Measurements from ENCODE around the gene SLC9B1. TPM values are rescaled to one million over a fixed set of nuclear protein-coding genes. Genes with fewer than 3 reads are reported as not detected.
"Not testable (repeated sequence)": the region's sequence is repeated elsewhere in the genome, so short reads cannot be mapped to it uniquely, and the experiment has no call there.

SLC9B1 gene
- total RNA-seq, 1 experiment from 2014 or later = 1.7 TPM

- POLR2A ChIA-PET = no interaction called here
- Histone ChIP-seq H3K4me1 (no peaks in the 10 kb centered on the region), H3K36me3 (ENCODE audit: control insufficient read depth, insufficient read depth, low read length) (no peaks in the 10 kb centered on the region; the same call in 1 of the 2 replicates), H3K9me3 (peaks cover 15% of the 10 kb centered on the region), H3K27me3 (replicated peaks; ENCODE audit: control insufficient read depth, insufficient read depth, low read length) (no peaks in the 10 kb centered on the region), H3K4me3 (ENCODE audit: low read depth, low read length) (no peak overlapping the region)
- H3K27ac Mint-ChIP-seq (ENCODE audit: unreplicated experiment) = no peak overlapping the region
- H3K4me1 Mint-ChIP-seq (ENCODE audit: low read depth, unreplicated experiment) = peaks cover 6% of the 10 kb centered on the region
- H3K27me3 Mint-ChIP-seq (ENCODE audit: insufficient read depth, unreplicated experiment) = no peaks in the 10 kb centered on the region
- BruUV-seq (replicated peaks) = no TSS peak
- peaks cover 29% of the 10 kb centered on the region for H3K36me3 Mint-ChIP-seq (ENCODE audit: insufficient read depth, unreplicated experiment)
- no peak for DNase-seq
- H3K4me3 Mint-ChIP-seq (ENCODE audit: unreplicated experiment) = no peak overlapping the region
- H3K9me3 Mint-ChIP-seq (ENCODE audit: unreplicated experiment) = no peaks in the 10 kb centered on the region
- TF ChIP-seq, protein P1, sequence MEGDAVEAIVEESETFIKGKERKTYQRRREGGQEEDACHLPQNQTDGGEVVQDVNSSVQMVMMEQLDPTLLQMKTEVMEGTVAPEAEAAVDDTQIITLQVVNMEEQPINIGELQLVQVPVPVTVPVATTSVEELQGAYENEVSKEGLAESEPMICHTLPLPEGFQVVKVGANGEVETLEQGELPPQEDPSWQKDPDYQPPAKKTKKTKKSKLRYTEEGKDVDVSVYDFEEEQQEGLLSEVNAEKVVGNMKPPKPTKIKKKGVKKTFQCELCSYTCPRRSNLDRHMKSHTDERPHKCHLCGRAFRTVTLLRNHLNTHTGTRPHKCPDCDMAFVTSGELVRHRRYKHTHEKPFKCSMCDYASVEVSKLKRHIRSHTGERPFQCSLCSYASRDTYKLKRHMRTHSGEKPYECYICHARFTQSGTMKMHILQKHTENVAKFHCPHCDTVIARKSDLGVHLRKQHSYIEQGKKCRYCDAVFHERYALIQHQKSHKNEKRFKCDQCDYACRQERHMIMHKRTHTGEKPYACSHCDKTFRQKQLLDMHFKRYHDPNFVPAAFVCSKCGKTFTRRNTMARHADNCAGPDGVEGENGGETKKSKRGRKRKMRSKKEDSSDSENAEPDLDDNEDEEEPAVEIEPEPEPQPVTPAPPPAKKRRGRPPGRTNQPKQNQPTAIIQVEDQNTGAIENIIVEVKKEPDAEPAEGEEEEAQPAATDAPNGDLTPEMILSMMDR (IDR thresholded peaks at IDR 0.05; ENCODE audit: insufficient read depth in 1 of 2, low read depth in 1 of 2, low read length in 1 of 2, severe bottlenecking in 1 of 2, unreplicated experiment in 1 of 2) = no peak
- intact Hi-C loops (cut with micrococcal nuclease; ENCODE audit: unreplicated experiment) = no loop called here
- CTCF ChIA-PET = no interaction called here
Measured at GRCh38 chr4:102881343-102881742, 138.2 kb downstream of the SLC9B1 start.

DNA sequence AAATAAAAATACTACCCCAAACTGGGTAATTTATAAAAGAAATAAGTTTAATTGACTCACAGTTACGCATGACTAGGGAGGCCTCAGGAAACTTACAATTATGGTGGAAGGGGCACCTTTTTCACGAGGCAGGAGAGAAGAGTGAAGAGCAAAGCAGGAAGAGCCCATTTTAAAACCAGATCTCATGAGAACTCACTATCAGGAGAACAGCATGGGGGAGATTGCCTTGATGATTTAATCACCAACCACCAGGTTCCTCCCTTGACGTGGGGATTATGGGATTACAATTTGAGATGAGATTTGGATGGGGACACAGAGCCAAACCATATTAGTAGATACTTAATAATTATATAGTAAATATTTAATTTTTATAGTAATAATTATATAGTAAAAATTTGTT, 140.6 kb downstream of the SLC9B1 start:
- Histone ChIP-seq H3K4me1 (no peaks in the 10 kb centered on the region), H3K4me3 (ENCODE audit: low read depth, low read length) (no peak overlapping the region), H3K27me3 (replicated peaks; ENCODE audit: control insufficient read depth, insufficient read depth, low read length) (no peaks in the 10 kb centered on the region), H3K9me3 (peaks cover 15% of the 10 kb centered on the region), H3K36me3 (ENCODE audit: control insufficient read depth, insufficient read depth, low read length) (no peaks in the 10 kb centered on the region; the same call in 1 of the 2 replicates)
- BruUV-seq (replicated peaks) = no TSS peak
- Mint-ChIP-seq H3K27ac (ENCODE audit: unreplicated experiment) (no peak overlapping the region), H3K27me3 (ENCODE audit: insufficient read depth, unreplicated experiment) (no peaks in the 10 kb centered on the region), H3K4me1 (ENCODE audit: low read depth, unreplicated experiment) (peaks cover 6% of the 10 kb centered on the region), H3K9me3 (ENCODE audit: unreplicated experiment) (peaks cover 9% of the 10 kb centered on the region), H3K4me3 (ENCODE audit: unreplicated experiment) (no peak overlapping the region), H3K36me3 (ENCODE audit: insufficient read depth, unreplicated experiment) (peaks cover 44% of the 10 kb centered on the region)
- intact Hi-C loops (cut with micrococcal nuclease; ENCODE audit: unreplicated experiment) = no loop called here
- ChIA-PET CTCF (no interaction called here), POLR2A (no interaction called here)
- TF ChIP-seq, protein P1 (IDR thresholded peaks at IDR 0.05; ENCODE audit: insufficient read depth in 1 of 2, low read depth in 1 of 2, low read length in 1 of 2, severe bottlenecking in 1 of 2, unreplicated experiment in 1 of 2) = no peak
- no peak for DNase-seq

DNA sequence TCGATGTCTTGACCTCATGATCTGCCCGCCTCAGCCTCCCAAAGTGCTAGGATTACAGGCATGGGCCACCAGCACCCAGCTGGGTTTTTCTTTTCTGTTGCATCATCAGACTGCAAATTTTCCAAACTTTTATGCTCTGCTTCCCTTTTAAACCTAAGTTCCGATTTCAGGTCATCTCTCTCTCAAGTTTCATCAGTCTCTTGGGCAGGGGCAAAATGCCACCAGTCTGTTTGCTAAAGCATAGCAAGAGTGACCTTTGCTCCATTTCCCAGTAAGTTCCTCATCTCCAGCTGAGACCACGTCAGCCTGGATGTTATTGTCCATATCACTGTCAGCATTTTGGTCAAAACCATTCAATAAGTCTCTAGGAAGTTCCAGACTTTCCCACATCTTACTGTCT, 141.2 kb downstream of the SLC9B1 start:
- H3K27me3 Mint-ChIP-seq (ENCODE audit: insufficient read depth, unreplicated experiment); H3K4me3 ChIP-seq (ENCODE audit: low read depth, low read length); H3K4me1 Mint-ChIP-seq (ENCODE audit: low read depth, unreplicated experiment); CTCF ChIA-PET; POLR2A ChIA-PET; H3K27ac Mint-ChIP-seq (ENCODE audit: unreplicated experiment); intact Hi-C loops (cut with micrococcal nuclease; ENCODE audit: unreplicated experiment); H3K36me3 ChIP-seq (ENCODE audit: control insufficient read depth, insufficient read depth, low read length); H3K27me3 ChIP-seq (replicated peaks; ENCODE audit: control insufficient read depth, insufficient read depth, low read length); BruUV-seq (replicated peaks); DNase-seq; H3K4me1 ChIP-seq; H3K9me3 Mint-ChIP-seq (ENCODE audit: unreplicated experiment): not testable (repeated sequence)
- peaks cover 50% of the 10 kb centered on the region for H3K36me3 Mint-ChIP-seq (ENCODE audit: insufficient read depth, unreplicated experiment)
- peaks cover 15% of the 10 kb centered on the region for H3K9me3 ChIP-seq
- H3K4me3 Mint-ChIP-seq (ENCODE audit: unreplicated experiment) = peak overlapping the region; percentile 29

DNA sequence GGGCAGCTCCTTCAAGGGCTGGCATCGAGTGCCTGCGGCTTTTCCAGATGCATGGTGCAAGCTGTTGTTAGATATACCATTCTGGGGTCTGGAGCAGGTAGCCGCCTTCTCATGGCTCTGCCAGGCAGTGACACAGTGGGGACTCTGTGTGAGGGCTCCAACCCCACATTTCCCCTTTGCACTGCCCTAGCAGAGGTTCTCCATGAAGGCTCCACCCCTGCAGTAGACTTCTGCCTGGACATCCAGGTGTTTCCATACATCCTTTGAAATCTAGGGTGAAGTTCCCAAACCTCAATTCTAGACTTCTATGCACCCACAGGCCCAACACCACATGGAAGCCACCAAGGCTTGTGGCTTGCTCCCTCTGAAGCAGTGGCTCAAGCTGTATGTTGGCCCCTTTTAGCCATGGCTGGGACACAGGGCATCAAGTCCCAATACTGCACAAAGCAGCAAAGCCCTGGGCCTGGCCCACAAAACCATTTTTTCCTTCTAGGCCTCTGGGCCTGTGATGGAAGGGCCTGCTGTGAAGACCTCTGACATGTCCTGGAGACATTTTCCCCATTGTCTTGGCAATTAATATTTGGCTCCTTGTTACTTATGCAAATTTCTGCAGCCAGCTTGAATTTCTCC, 141.9 kb downstream of the SLC9B1 start:
- DNase-seq; H3K4me1 Mint-ChIP-seq (ENCODE audit: low read depth, unreplicated experiment); H3K27me3 Mint-ChIP-seq (ENCODE audit: insufficient read depth, unreplicated experiment); H3K4me3 ChIP-seq (ENCODE audit: low read depth, low read length); intact Hi-C loops (cut with micrococcal nuclease; ENCODE audit: unreplicated experiment); H3K4me3 Mint-ChIP-seq (ENCODE audit: unreplicated experiment); H3K27me3 ChIP-seq (replicated peaks; ENCODE audit: control insufficient read depth, insufficient read depth, low read length); POLR2A ChIA-PET; H3K9me3 Mint-ChIP-seq (ENCODE audit: unreplicated experiment); H3K4me1 ChIP-seq; BruUV-seq (replicated peaks); CTCF ChIA-PET; H3K36me3 ChIP-seq (ENCODE audit: control insufficient read depth, insufficient read depth, low read length); H3K27ac Mint-ChIP-seq (ENCODE audit: unreplicated experiment): not testable (repeated sequence)
- H3K36me3 Mint-ChIP-seq (ENCODE audit: insufficient read depth, unreplicated experiment) = peaks cover 57% of the 10 kb centered on the region
- H3K9me3 ChIP-seq = peaks cover 15% of the 10 kb centered on the region

Measured in Caco-2 (cell line).